Fibroblast of pulmonary artery (primary cell): ENCODE results near the gene PPM1L.

Experiments used
- DNase-seq: peaks from one replicate; pipeline ENCODE4 v3.0.0-alpha.2; 2010; ENCODE audit warnings: low read depth
- H3K4me3 ChIP-seq: replicated peaks from 2 replicates; pipeline ENCODE4 v1.5.1; 2011; ENCODE audit warnings: low read depth, mild to moderate bottlenecking, control low read depth, low read length, moderate library complexity
- CTCF ChIP-seq: IDR thresholded peaks from 2 replicates; pipeline ENCODE4 v1.5.1; 2011; ENCODE audit warnings: mild to moderate bottlenecking, control low read depth, low read length, inconsistent platforms; ENCODE audit errors: missing control alignments

PPM1L gene

DNA sequence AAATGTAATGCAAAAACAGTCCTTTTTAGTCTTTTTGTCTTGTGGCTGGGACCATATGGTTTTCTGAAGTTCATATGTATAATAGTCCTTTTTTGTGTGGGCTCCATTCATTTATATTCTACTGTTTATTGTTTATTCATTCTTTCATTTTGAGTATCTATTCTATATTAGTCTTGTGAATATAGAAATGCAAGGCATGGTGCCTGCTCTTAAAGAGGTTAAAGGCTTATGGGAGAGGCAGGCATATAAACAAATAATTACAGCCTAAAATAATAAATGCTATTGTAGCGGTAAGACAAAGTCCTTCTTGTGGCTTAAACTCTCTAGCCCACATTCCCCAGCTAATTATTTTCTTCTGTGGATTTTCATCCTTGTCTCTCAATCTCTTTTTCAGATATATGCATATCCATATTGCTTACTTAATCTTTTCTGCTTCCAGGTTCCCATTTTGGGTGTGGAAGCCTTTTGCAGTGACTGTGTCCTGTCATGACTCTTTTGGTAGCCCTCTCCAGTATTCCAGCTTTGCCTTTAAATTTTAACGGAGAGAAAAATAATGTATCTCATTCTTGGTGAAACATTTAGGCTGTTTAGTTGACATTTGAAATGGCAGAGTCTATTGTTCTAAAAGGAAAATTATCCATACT is 101.6 kb downstream of the PPM1L start:
- H3K4me3 ChIP-seq = no peak overlapping the region

GRCh38 chr3:160860346-160860745 is 104.3 kb downstream of the PPM1L start:
- no peak for DNase-seq
- H3K4me3 ChIP-seq = no peak overlapping the region
- no peak for TF ChIP-seq CTCF

More for the DNA sequence above, 101.6 kb downstream of the PPM1L start:
- DNase-seq = no peak
- no peak for TF ChIP-seq CTCF

- peak; percentile 9 for DNase-seq
- TF ChIP-seq CTCF = no peak
- no peak overlapping the region for H3K4me3 ChIP-seq
These were observed 113.8 kb downstream of the PPM1L start for GRCh38 chr3:160869825-160870224.

GRCh38 chr3:160870327-160870726 is 114.3 kb downstream of the PPM1L start:
- DNase-seq = no peak
- no peak overlapping the region for H3K4me3 ChIP-seq
- TF ChIP-seq CTCF = no peak

DNA sequence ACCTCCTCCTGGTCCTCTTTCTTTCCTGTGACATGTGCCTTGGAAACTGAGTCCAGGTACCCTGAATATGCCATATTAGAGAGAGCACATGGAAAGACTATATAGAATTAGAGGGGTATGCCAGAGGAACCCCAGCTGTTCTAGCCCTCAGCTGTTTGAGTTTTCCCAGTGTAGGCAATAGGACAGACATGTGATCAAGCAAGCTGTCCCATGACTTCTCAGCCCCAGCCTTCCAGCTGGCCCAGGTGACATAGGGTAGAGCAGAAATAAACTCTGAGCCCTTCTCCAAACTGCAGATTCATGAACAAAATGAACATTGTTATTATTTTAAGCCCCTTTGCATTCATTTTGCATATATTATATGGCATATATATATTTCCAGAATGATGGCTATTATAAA is 118.7 kb downstream of the PPM1L start:
- H3K4me3 ChIP-seq = no peak overlapping the region
- TF ChIP-seq CTCF = no peak
- DNase-seq = no peak

DNA sequence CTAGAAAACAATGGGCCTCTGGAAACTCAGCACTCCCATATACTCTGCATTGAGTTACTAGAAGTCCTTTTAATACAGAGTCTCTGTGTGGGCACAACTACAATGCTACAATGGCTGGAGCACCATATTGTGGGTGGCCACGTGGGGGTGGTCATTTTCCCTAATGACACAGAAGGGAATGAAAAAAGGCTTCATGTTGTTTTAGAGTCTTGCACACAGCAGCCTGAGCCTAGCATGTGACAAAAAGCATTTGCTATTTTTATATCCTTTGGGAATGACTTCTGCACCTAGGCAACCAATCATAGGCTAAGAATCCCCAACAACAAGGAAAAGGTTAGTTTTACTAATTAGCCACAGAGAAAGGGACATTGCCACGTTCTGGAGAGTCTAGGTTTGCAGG is 120.6 kb downstream of the PPM1L start:
- no peak for DNase-seq
- TF ChIP-seq CTCF = no peak
- no peak overlapping the region for H3K4me3 ChIP-seq

GRCh38 chr3:160879859-160880258 is 123.8 kb downstream of the PPM1L start:
- no peak for DNase-seq
- TF ChIP-seq CTCF = no peak
- no peak overlapping the region for H3K4me3 ChIP-seq
